Left lung (tissue), 10 donors: ENCODE results near the gene CCDC9B. TPM values are rescaled to one million over a fixed set of nuclear protein-coding genes. Genes with fewer than 3 reads are reported as not detected.

Experiments
- ATAC-seq: fragments of 200-7000 bp; cut with Tn5 transposase; one replicate; pipeline ENCODE4 v1.9.1; 2020; ENCODE audit warnings: moderate library complexity
- DNase-seq, 4 donors: peaks; one replicate each; pipeline ENCODE4 v3.0.0-alpha.2; 2013 to 2020
- H3K27ac ChIP-seq, 2 donors: fragments of 200-600 bp; sonication (generic) in 1 of 2; one replicate each; pipeline versions ENCODE4 v1.5.0 to v1.8.0; 2020 to 2021
- H3K27me3 ChIP-seq, 2 donors: fragments of 200-600 bp; sonication (generic) in 1 of 2; one replicate each; pipeline versions ENCODE4 v1.5.0 to v1.8.0; 2020 to 2021
- H3K36me3 ChIP-seq, 2 donors: fragments of 200-600 bp; sonication (generic) in 1 of 2; one replicate each; pipeline versions ENCODE4 v1.5.0 to v1.8.0; 2020 to 2021
- H3K4me1 ChIP-seq, 2 donors: fragments of 200-600 bp; one replicate each; pipeline ENCODE4 v1.8.0; 2021
- H3K4me3 ChIP-seq, 2 donors: fragments of 200-600 bp; sonication (generic) in 1 of 2; one replicate each; pipeline versions ENCODE4 v1.5.0 to v1.8.0; 2020 to 2021; ENCODE audit warnings: mild to moderate bottlenecking in 1 of 2
- H3K9me3 ChIP-seq, 2 donors: fragments of 200-600 bp; sonication (generic) in 1 of 2; one replicate each; pipeline versions ENCODE4 v1.5.0 to v1.8.0; 2020 to 2021
- intact Hi-C, 2 donors: fragments of 100-400 bp; cut with DNase I; formaldehyde crosslinking; loops; one replicate each; pipeline versions ENCODE4 v1.11.2 to v1.14.2; 2022
- polyA plus RNA-seq, 6 donors: library from polyadenylated mRNA; unstranded; fragments of 120-200 nt; gene quantifications; one replicate each; pipeline ENCODE4 v1.2.1, GENCODE V29; 2013; ENCODE audit not compliant: insufficient read length in 6 of 6
- total RNA-seq, 2 donors: library from RNA; stranded (reverse); fragmentation: NEBNext Ultra II Directional; extraction: Animal tissue kit (Norgen Biotek cat#: 25700); gene quantifications; one replicate each; pipeline ENCODE4 v1.2.1, GENCODE V29; 2021
- TF ChIP-seq, protein P1 (sequence below), 2 donors: fragments of 200-600 bp; sonication (generic) in 1 of 2; IDR thresholded peaks; one replicate each; pipeline versions ENCODE4 v1.5.0 to v1.8.0; 2021; ENCODE audit warnings: antibody characterized with exemption in 2 of 2
- donor health status: DM: no; HTN: yes; CAD: no.
- donor health status: DM: no; HTN: no; CAD: no.

The CCDC9B gene
- total and polyA plus RNA-seq, 8 donors: 4.5 to 65.4 (median 9.1) TPM

DNA sequence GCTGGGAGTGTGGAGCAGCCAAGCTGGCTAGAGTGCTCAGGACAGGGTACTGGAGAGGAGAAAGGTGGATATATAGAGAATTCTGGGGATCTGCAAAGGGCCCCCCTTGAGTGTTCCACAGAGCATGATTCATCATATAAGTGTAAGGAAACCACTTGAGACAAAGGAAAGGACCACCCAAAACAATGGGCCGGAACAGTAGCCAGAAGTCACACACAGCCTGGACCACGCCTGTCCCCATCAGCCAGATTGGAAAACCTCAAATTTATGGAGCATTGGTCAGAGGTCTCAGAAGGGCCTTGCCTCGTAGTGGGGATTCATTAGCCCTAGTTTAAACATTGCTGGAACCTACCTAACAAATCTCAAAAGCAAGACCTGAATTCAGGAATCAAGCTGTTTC, 36.9 kb upstream of the CCDC9B start:
- no peak for DNase-seq
- Histone ChIP-seq H3K4me3 (no peak overlapping the region), H3K4me1 (peaks cover 0 to 27% of the 10 kb centered on the region in 2 donors), H3K27ac (no peak overlapping the region), H3K27me3 (no peaks in the 10 kb centered on the region), H3K9me3 (no peaks in the 10 kb centered on the region), H3K36me3 (no peaks in the 10 kb centered on the region)
- ATAC-seq: no peak
- TF ChIP-seq, protein P1, sequence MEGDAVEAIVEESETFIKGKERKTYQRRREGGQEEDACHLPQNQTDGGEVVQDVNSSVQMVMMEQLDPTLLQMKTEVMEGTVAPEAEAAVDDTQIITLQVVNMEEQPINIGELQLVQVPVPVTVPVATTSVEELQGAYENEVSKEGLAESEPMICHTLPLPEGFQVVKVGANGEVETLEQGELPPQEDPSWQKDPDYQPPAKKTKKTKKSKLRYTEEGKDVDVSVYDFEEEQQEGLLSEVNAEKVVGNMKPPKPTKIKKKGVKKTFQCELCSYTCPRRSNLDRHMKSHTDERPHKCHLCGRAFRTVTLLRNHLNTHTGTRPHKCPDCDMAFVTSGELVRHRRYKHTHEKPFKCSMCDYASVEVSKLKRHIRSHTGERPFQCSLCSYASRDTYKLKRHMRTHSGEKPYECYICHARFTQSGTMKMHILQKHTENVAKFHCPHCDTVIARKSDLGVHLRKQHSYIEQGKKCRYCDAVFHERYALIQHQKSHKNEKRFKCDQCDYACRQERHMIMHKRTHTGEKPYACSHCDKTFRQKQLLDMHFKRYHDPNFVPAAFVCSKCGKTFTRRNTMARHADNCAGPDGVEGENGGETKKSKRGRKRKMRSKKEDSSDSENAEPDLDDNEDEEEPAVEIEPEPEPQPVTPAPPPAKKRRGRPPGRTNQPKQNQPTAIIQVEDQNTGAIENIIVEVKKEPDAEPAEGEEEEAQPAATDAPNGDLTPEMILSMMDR (IDR thresholded peaks at IDR 0.05): no peak
- intact Hi-C loops: no loop called here

DNA sequence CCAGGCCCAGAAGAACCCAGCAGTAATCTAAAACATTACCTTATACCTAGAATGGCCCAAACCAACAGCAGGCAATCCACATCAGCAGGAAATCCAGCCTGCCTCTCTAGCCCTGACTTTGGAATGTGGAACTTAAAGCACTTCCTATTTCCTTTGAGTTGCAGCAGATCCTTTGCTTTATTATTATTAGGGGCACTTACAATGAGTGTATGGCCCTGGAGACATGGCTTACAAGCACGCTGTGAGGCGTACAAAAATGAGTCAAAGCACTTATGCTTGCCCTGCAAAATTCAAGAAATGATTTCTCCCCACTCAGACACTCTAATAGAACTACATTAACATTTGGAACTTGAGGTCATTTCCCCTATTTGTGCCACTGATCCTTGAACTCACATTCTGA, 32.2 kb upstream of the CCDC9B start:
- Histone ChIP-seq H3K9me3 (no peaks in the 10 kb centered on the region), H3K27ac (no peak overlapping the region), H3K36me3 (no peaks in the 10 kb centered on the region), H3K4me1 (peaks cover 0 to 10% of the 10 kb centered on the region in 2 donors), H3K4me3 (no peak overlapping the region), H3K27me3 (no peaks in the 10 kb centered on the region)
- DNase-seq (peak in 1 of 4 donors; percentile 7), ATAC-seq (peak; percentile 45)
- TF ChIP-seq, protein P1 (IDR thresholded peaks at IDR 0.05): no peak
- intact Hi-C loops: no loop called here

DNA sequence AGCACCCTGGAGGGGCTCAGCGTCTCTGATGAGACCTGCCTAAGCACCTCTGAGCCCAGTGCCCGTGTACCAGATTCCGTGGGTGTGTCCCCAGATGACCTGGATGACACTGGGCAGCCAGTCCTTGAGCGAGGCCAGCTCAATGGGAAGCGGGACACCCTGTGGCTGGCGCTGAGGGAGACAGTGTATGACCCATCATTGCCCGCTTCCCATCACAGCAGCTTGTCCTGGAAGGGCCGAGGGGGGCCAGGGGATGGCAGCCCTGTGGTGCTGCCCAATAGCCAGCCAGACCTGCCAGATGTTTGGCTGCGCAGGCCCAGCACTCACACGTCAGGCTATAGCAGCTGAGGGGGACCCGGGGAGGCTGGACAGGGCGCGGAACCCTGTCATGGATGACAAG, 29.2 kb upstream of the CCDC9B start:
- ATAC-seq (no peak), DNase-seq (no peak)
- H3K4me1 ChIP-seq: peaks cover 4 to 23% of the 10 kb centered on the region in 2 donors
- H3K27ac ChIP-seq: no peak overlapping the region
- H3K9me3 ChIP-seq: no peaks in the 10 kb centered on the region
- H3K27me3 ChIP-seq: no peaks in the 10 kb centered on the region
- TF ChIP-seq, protein P1 (IDR thresholded peaks at IDR 0.05): no peak
- no peak overlapping the region for H3K4me3 ChIP-seq
- no peaks in the 10 kb centered on the region for H3K36me3 ChIP-seq
- intact Hi-C loops: no loop called here

DNA sequence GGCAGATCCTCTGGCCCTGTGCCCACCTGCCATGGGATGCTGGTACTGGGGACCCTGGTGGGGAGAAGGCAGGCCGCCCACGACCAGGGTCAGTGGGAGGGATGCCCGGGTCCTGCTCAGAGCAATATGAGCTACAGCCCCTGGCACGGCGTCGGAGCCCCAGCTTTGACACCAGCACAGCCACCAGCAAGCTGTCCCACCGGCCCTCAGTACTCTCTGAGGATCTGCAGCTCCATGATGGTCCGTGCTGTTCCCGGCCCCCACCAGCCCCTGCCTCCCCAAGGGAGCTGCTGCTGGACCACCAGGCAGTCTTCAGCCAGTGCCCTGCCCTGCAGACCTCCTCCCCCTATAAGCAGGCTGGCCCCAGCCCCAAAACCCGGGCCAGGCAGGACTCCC, 28.7 kb upstream of the CCDC9B start:
- intact Hi-C loops: no loop called here
- no peaks in the 10 kb centered on the region for H3K9me3 ChIP-seq
- no peaks in the 10 kb centered on the region for H3K27me3 ChIP-seq
- no peak for DNase-seq
- TF ChIP-seq, protein P1 (IDR thresholded peaks at IDR 0.05): no peak
- H3K4me3 ChIP-seq: no peak overlapping the region
- H3K4me1 ChIP-seq: peaks cover 4 to 23% of the 10 kb centered on the region in 2 donors
- H3K27ac ChIP-seq: no peak overlapping the region
- no peak for ATAC-seq
- H3K36me3 ChIP-seq: no peaks in the 10 kb centered on the region

DNA sequence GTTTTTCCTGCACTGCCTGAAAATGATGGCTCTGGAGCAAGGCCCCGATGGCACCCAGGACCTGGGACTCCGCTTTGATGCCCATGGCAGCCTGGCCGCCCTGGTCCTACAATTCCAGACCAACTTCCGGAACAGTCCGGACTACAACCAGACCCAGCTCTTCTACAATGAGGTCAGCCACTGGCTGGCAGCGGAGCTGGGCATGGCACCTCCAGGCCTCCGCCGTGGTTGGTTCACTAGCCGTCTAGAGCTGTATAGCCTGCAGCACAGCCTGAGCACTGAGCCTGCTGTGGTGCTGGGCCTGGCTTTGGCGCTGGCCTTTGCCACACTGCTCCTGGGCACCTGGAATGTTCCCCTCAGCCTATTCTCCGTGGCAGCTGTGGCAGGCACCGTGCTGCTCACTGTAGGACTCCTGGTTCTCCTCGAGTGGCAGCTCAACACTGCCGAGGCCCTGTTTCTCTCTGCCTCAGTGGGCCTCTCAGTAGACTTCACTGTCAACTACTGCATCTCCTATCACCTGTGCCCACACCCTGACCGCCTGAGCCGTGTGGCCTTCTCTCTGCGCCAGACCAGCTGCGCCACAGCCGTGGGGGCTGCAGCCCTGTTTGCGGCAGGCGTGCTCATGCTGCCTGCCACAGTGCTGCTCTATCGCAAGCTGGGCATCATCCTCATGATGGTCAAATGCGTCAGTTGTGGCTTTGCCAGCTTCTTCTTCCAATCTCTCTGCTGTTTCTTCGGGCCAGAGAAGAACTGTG, 28.2 kb upstream of the CCDC9B start:
- Histone ChIP-seq H3K4me3 (no peak overlapping the region), H3K9me3 (no peaks in the 10 kb centered on the region), H3K27me3 (no peaks in the 10 kb centered on the region), H3K36me3 (no peaks in the 10 kb centered on the region), H3K27ac (peak overlapping the region in 1 of 2 donors; percentile 68), H3K4me1 (peaks cover 4 to 23% of the 10 kb centered on the region in 2 donors)
- TF ChIP-seq, protein P1 (IDR thresholded peaks at IDR 0.05): no peak
- ATAC-seq (no peak), DNase-seq (no peak)
- intact Hi-C loops: no loop called here
